NB4 (cell line): ENCODE data around the gene ACAD11.

Source experiments
- MYC ChIP-seq: IDR thresholded peaks from 2 replicates; pipeline ENCODE4 v1.6.1; 2011; ENCODE audit warnings: low read depth, low read length
- POLR2A ChIP-seq: IDR thresholded peaks from 2 replicates; pipeline ENCODE4 v1.6.1; 2011; ENCODE audit warnings: mild to moderate bottlenecking; ENCODE audit not compliant: insufficient read length; ENCODE audit errors: extremely low read depth
- TF ChIP-seq, protein P1 (sequence below): IDR thresholded peaks from 2 replicates; pipeline ENCODE4 v1.6.1; 2011; ENCODE audit warnings: low read depth, low read length
- TF ChIP-seq, protein P2 (sequence below): IDR thresholded peaks from one replicate; pipeline ENCODE4 v1.5.1; 2012; ENCODE audit warnings: low read depth, low read length

DNA sequence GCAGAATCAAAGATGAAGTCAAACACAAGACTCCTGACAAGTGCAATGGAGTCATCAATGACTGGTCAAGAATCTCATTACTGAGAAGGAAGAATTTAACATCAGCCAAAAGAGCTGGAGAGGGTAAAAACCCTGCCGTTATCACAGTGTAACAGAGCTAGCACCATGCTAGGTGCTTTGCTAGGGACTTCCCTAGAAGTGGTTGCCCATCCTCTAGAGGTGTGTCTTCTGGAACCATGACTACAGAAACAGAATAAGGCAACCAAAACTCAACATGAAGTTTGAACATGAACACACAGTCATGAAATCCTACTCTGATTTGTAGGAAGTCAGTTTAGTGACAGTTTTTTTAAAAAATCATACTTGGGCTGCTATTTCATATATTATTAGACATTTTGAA is 9.5 kb downstream of the ACAD11 start:
- TF ChIP-seq, protein P1, sequence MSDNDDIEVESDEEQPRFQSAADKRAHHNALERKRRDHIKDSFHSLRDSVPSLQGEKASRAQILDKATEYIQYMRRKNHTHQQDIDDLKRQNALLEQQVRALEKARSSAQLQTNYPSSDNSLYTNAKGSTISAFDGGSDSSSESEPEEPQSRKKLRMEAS, result no peak
- TF ChIP-seq, protein P2, sequence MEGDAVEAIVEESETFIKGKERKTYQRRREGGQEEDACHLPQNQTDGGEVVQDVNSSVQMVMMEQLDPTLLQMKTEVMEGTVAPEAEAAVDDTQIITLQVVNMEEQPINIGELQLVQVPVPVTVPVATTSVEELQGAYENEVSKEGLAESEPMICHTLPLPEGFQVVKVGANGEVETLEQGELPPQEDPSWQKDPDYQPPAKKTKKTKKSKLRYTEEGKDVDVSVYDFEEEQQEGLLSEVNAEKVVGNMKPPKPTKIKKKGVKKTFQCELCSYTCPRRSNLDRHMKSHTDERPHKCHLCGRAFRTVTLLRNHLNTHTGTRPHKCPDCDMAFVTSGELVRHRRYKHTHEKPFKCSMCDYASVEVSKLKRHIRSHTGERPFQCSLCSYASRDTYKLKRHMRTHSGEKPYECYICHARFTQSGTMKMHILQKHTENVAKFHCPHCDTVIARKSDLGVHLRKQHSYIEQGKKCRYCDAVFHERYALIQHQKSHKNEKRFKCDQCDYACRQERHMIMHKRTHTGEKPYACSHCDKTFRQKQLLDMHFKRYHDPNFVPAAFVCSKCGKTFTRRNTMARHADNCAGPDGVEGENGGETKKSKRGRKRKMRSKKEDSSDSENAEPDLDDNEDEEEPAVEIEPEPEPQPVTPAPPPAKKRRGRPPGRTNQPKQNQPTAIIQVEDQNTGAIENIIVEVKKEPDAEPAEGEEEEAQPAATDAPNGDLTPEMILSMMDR, result no peak
- TF ChIP-seq POLR2A, result no peak
- TF ChIP-seq MYC, result no peak
